Neural progenitor cell (in vitro differentiated cells): Measurements from ENCODE around the gene MARK3.

ENCODE experiments used
- CTCF ChIP-seq: fragments of 200-600 bp; sonication (generic); IDR thresholded peaks from 2 replicates; pipeline ENCODE4 v1.5.1; 2017; ENCODE audit warnings: antibody characterized with exemption, mild to moderate bottlenecking
- EZH2 ChIP-seq: fragments of 200-600 bp; sonication (generic); IDR thresholded peaks from 2 replicates; pipeline ENCODE4 v1.6.1; 2017; ENCODE audit warnings: antibody characterized with exemption, mild to moderate bottlenecking, moderate library complexity
- EZH2phosphoT487 ChIP-seq: fragments of 200-600 bp; sonication (generic); IDR thresholded peaks from 2 replicates; pipeline ENCODE4 v1.6.1; 2017; ENCODE audit warnings: antibody characterized with exemption

- TF ChIP-seq CTCF (no peak), EZH2phosphoT487 (no peak), EZH2 (no peak)
These were observed 22.4 kb upstream of the MARK3 start for GRCh38 chr14:103362780-103363179.
